T-cell (primary cell): Measurements from ENCODE around the gene DUOX1. TPM values are rescaled to one million over a fixed set of nuclear protein-coding genes. Genes with fewer than 3 reads are reported as not detected.

Experiments
- ATAC-seq, 4 experiments: fragments of 200-7000 bp in 3 of 4; fragments of 150-1000 bp in 1 of 4; cut with Tn5 transposase; replicated peaks in 1 of 4; 1 replicate in 3 of 4; 2 replicates in 1 of 4; pipeline ENCODE4 v1.10.0; 2021; ENCODE audit warnings: moderate library complexity in 3 of 4, mild to moderate bottlenecking in 2 of 4, moderate number of reproducible peaks in 1 of 4
- CTCF ChIA-PET, 2 donors: fragments of 300-600 bp; sonication (Branson Sonifier 250); formaldehyde crosslinking; loops; one replicate each; lab custom pipeline; 2022; ENCODE audit warnings: antibody characterized with exemption in 2 of 2; lab: Charles Lee
- POLR2A ChIA-PET, 2 donors: fragments of 300-600 bp; sonication (Branson Sonifier 250); formaldehyde crosslinking; loops; one replicate each; lab custom pipeline; 2022; ENCODE audit warnings: antibody characterized with exemption in 2 of 2; lab: Charles Lee
- DNase-seq, 35 experiments: peaks; one replicate each; pipeline versions ENCODE4 v3.0.0 to v3.0.0-alpha.2; 2013 to 2023
- H3K27ac ChIP-seq: one replicate; pipeline ENCODE4 v1.5.1; 2013; ENCODE audit warnings: low read length
- H3K27me3 ChIP-seq, 2 experiments: replicated peaks in 1 of 2; 1 replicate in 1 of 2; 2 replicates in 1 of 2; pipeline versions ENCODE4 v1.6.1 to v1.7.0; 2013; ENCODE audit warnings: low read length in 1 of 2, mixed read lengths in 1 of 2; ENCODE audit not compliant: control insufficient read depth in 2 of 2, insufficient read depth in 2 of 2; ENCODE audit errors: extremely low read depth in 1 of 2
- H3K36me3 ChIP-seq, 2 donors: 1 replicate in 1 of 2; 2 replicates in 1 of 2; pipeline versions ENCODE4 v1.6.1 to v1.7.0; 2013; ENCODE audit warnings: low read length in 1 of 2; ENCODE audit not compliant: control insufficient read depth in 2 of 2, insufficient read depth in 1 of 2; ENCODE audit errors: extremely low read depth in 1 of 2
- H3K4me1 ChIP-seq, 2 experiments: 1 replicate in 1 of 2; 2 replicates in 1 of 2; pipeline versions ENCODE4 v1.6.1 to v1.7.0; 2013; ENCODE audit warnings: low read length in 2 of 2, mixed read lengths in 1 of 2; ENCODE audit not compliant: insufficient read depth in 2 of 2, control insufficient read depth in 1 of 2; ENCODE audit errors: extremely low read depth in 1 of 2
- H3K4me3 ChIP-seq, 2 donors: 1 replicate in 1 of 2; 2 replicates in 1 of 2; pipeline versions ENCODE4 v1.5.1 to v1.7.0; 2013; ENCODE audit warnings: mild to moderate bottlenecking in 2 of 2, low read length in 1 of 2, moderate library complexity in 1 of 2; ENCODE audit not compliant: control insufficient read depth in 1 of 2; ENCODE audit errors: extremely low read depth in 1 of 2
- H3K9me3 ChIP-seq: 2 replicates; pipeline ENCODE4 v1.7.0; 2013
- H3K27ac Mint-ChIP-seq, 2 donors: one replicate each; pipeline ENCODE4 v1.8.0; 2020 to 2021; ENCODE audit warnings: mild to moderate bottlenecking in 2 of 2, mixed read lengths in 2 of 2
- H3K27me3 Mint-ChIP-seq, 2 donors: one replicate each; pipeline ENCODE4 v1.8.0; 2021 to 2022; ENCODE audit warnings: mixed read lengths in 2 of 2
- H3K36me3 Mint-ChIP-seq: one replicate; pipeline ENCODE4 v1.8.0; 2021; ENCODE audit warnings: mixed read lengths
- H3K4me1 Mint-ChIP-seq, 3 donors: one replicate each; pipeline ENCODE4 v1.8.0; 2020 to 2022; ENCODE audit warnings: mixed read lengths in 3 of 3, mild to moderate bottlenecking in 1 of 3
- H3K4me3 Mint-ChIP-seq, 3 donors: one replicate each; pipeline ENCODE4 v1.8.0; 2020 to 2022; ENCODE audit warnings: mild to moderate bottlenecking in 3 of 3, mixed read lengths in 3 of 3, moderate library complexity in 3 of 3
- H3K9me3 Mint-ChIP-seq, 3 donors: one replicate each; pipeline ENCODE4 v1.8.0; 2020 to 2022; ENCODE audit warnings: mixed read lengths in 3 of 3
- WGBS: methylation state at CpG from one replicate; pipeline ENCODE4 v1.1.5; 2013; ENCODE audit warnings: missing lambda C conversion rate; ENCODE audit not compliant: insufficient coverage; 5-methylcytosine and 5-hydroxymethylcytosine counted together
- total RNA-seq, 35 experiments: library from RNA in 6 of 35; stranded (reverse) in 6 of 35; fragments of 120-200 nt in 1 of 35; gene quantifications; one replicate each; pipeline versions ENCODE4 v1.2.1 to v1.2.4 and lab custom pipeline; 2013 to 2026

Gene DUOX1
- total RNA-seq, 5 donors from 2014 or later (not counting 1 experiment from before 2014, with no cell fraction given) = 0.21 to 0.67 (median 0.34) TPM; not detected in 1

DNA sequence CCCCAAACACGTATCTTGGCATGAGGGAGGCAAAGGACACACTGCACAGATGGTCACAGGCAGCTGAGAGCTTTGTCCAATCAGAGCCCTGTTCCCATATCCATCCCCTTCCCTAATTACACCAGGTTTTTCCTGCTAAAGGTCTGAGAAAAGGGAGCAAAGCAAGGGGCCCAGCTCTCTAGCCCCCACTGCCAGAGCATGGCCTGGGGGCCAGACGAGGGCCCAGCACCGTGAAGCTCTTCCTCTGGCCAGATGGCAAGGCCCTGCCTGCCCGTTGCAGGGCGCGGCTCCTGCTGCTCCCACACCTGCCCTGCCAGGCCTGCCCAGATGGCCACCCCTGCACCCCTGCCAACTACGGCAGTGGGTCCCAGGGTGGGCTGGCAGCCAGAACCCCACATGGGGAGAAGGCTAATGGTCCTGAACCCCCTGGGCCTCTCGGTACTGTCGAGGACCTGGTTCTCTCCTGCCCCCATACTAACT lies 54.8 kb downstream of the DUOX1 start:
- Mint-ChIP-seq H3K9me3 (no peaks in the 10 kb centered on the region), H3K4me1 (peaks cover 22 to 36% (median 35%) of the 10 kb centered on the region in 3 donors), H3K36me3 (no peaks in the 10 kb centered on the region), H3K4me3 (no peak overlapping the region), H3K27ac (peak overlapping the region in 1 of 2 donors; percentile 48), H3K27me3 (no peaks in the 10 kb centered on the region)
- DNase-seq (no peak), ATAC-seq (no peak)
- H3K4me3 ChIP-seq = no peak overlapping the region
- no peaks in the 10 kb centered on the region for H3K9me3 ChIP-seq
- no peaks in the 10 kb centered on the region for H3K36me3 ChIP-seq
- H3K4me1 ChIP-seq = peaks cover 2 to 36% of the 10 kb centered on the region in 2 experiments
- CTCF ChIA-PET = no interaction called here
- WGBS = 93% methylated on average over 9 of the region's 9 CpGs
- peaks cover 0 to 11% of the 10 kb centered on the region in 2 experiments for H3K27me3 ChIP-seq
- POLR2A ChIA-PET = interaction anchor here in 1 of 2 donors (1.0 kb wide), 1 partner anchor 9 kb away, joined by 3 read pairs; no protein-coding TSS in a partner anchor
- no peak overlapping the region for H3K27ac ChIP-seq

GRCh38 chr15:45185069-45185779 lies 55.4 kb downstream of the DUOX1 start:
- no peaks in the 10 kb centered on the region for H3K9me3 Mint-ChIP-seq
- 83% methylated on average over 1 of the region's 3 CpGs for WGBS
- Histone ChIP-seq H3K9me3 (no peaks in the 10 kb centered on the region), H3K4me3 (no peak overlapping the region), H3K27ac (no peak overlapping the region), H3K27me3 (peaks cover 0 to 11% of the 10 kb centered on the region in 2 experiments), H3K36me3 (no peaks in the 10 kb centered on the region), H3K4me1 (peaks cover 2 to 31% of the 10 kb centered on the region in 2 experiments)
- peak overlapping the region; percentile 79 to 88 for H3K27ac Mint-ChIP-seq
- peak overlapping the region; percentile 75 to 91 (median 83) for H3K4me3 Mint-ChIP-seq
- no peaks in the 10 kb centered on the region for H3K27me3 Mint-ChIP-seq
- DNase-seq = no peak
- CTCF ChIA-PET = interaction anchor here in 1 of 2 donors (1.1 kb wide), 1 partner anchor 224 kb away, joined by 3 read pairs; no protein-coding TSS in a partner anchor
- peaks cover 17 to 30% (median 30%) of the 10 kb centered on the region in 3 donors for H3K4me1 Mint-ChIP-seq
- no peak for ATAC-seq
- no peaks in the 10 kb centered on the region for H3K36me3 Mint-ChIP-seq
- POLR2A ChIA-PET = interaction anchor here in 1 of 2 donors (1.0 kb wide), 1 partner anchor 8 kb away, joined by 3 read pairs; no protein-coding TSS in a partner anchor

- no peaks in the 10 kb centered on the region for H3K9me3 Mint-ChIP-seq
- Histone ChIP-seq H3K4me3 (no peak overlapping the region), H3K27ac (no peak overlapping the region), H3K27me3 (peaks cover 0 to 9% of the 10 kb centered on the region in 2 experiments), H3K4me1 (peaks cover 2 to 22% of the 10 kb centered on the region in 2 experiments), H3K36me3 (no peaks in the 10 kb centered on the region), H3K9me3 (no peaks in the 10 kb centered on the region)
- peak overlapping the region; percentile 79 to 88 for H3K27ac Mint-ChIP-seq
- peaks cover 14 to 25% (median 25%) of the 10 kb centered on the region in 3 donors for H3K4me1 Mint-ChIP-seq
- ChIA-PET CTCF (interaction anchor here (1.1 to 1.3 kb wide), 2 partner anchors 59 to 223 kb away, joined by 3 to 5 read pairs; no protein-coding TSS in a partner anchor), POLR2A (no interaction called here)
- no peak for DNase-seq
- WGBS = 91% methylated on average over 7 of the region's 8 CpGs
- H3K36me3 Mint-ChIP-seq = no peaks in the 10 kb centered on the region
- ATAC-seq = no peak
- peak overlapping the region; percentile 75 to 91 (median 83) for H3K4me3 Mint-ChIP-seq
- no peaks in the 10 kb centered on the region for H3K27me3 Mint-ChIP-seq
Measured at GRCh38 chr15:45185903-45186770, 56.3 kb downstream of the DUOX1 start.

- Mint-ChIP-seq H3K36me3 (no peaks in the 10 kb centered on the region), H3K9me3 (no peaks in the 10 kb centered on the region), H3K27ac (peak overlapping the region; percentile 76 to 88), H3K4me1 (peaks cover 14 to 25% (median 23%) of the 10 kb centered on the region in 3 donors), H3K4me3 (peak overlapping the region; percentile 75 to 91 (median 83)), H3K27me3 (no peaks in the 10 kb centered on the region)
- ChIA-PET POLR2A (interaction anchor here in 1 of 2 donors (0.5 to 1.1 kb wide), 3 partner anchors 8 to 401 kb away, joined by 3 to 10 read pairs (median 4); no protein-coding TSS in a partner anchor), CTCF (interaction anchor here (0.7 to 1.3 kb wide), 5 partner anchors 11 to 223 kb away, joined by 3 to 6 read pairs (median 3); a partner anchor contains a TSS)
- 36% methylated on average over 33 of the region's 42 CpGs for WGBS
- H3K4me3 ChIP-seq = peak overlapping the region in 1 of 2 donors; percentile 35
- peaks cover 2 to 20% of the 10 kb centered on the region in 2 experiments for H3K4me1 ChIP-seq
- no peak overlapping the region for H3K27ac ChIP-seq
- ATAC-seq (peak in 2 of 4 experiments; percentile 1 to 5), DNase-seq (no peak)
- no peaks in the 10 kb centered on the region for H3K36me3 ChIP-seq
- peaks cover 0 to 9% of the 10 kb centered on the region in 2 experiments for H3K27me3 ChIP-seq
- no peaks in the 10 kb centered on the region for H3K9me3 ChIP-seq
Measured at GRCh38 chr15:45186771-45187577, 57.2 kb downstream of the DUOX1 start.

GRCh38 chr15:45187578-45187893 lies 57.7 kb downstream of the DUOX1 start:
- Mint-ChIP-seq H3K4me1 (peaks cover 14 to 25% (median 23%) of the 10 kb centered on the region in 3 donors), H3K4me3 (peak overlapping the region in 2 of 3 donors; percentile 75 to 92), H3K9me3 (no peaks in the 10 kb centered on the region), H3K27me3 (no peaks in the 10 kb centered on the region), H3K27ac (no peak overlapping the region), H3K36me3 (no peaks in the 10 kb centered on the region)
- WGBS = under 1% methylated on average over 30 of the region's 43 CpGs
- ChIA-PET POLR2A (interaction anchor here (0.5 to 1.2 kb wide), 4 partner anchors 9 to 402 kb away, joined by 3 to 10 read pairs (median 4); no protein-coding TSS in a partner anchor), CTCF (interaction anchor here (0.6 to 1.3 kb wide), 6 partner anchors 11 to 215 kb away, joined by 3 to 9 read pairs (median 4); a partner anchor contains a TSS)
- H3K4me3 ChIP-seq = no peak overlapping the region
- H3K9me3 ChIP-seq = no peaks in the 10 kb centered on the region
- peak in 3 of 4 experiments; percentile 16 to 18 (median 17) for ATAC-seq
- no peaks in the 10 kb centered on the region for H3K36me3 ChIP-seq
- H3K27ac ChIP-seq = no peak overlapping the region
- H3K4me1 ChIP-seq = peaks cover 2 to 20% of the 10 kb centered on the region in 2 experiments
- H3K27me3 ChIP-seq = peaks cover 0 to 9% of the 10 kb centered on the region in 2 experiments
- peak in 1 of 35 experiments; percentile 24 for DNase-seq
